GM12872 (cell line): ENCODE data around the gene CALML3.

Experiments
- CTCF ChIP-seq: IDR thresholded peaks from 3 replicates; pipeline ENCODE4 v1.5.1; 2011; ENCODE audit warnings: low read depth, mild to moderate bottlenecking, low read length, moderate library complexity; ENCODE audit not compliant: insufficient read depth

CALML3 gene

GRCh38 chr10:5571826-5572225 lies 47.1 kb downstream of the CALML3 start:
- TF ChIP-seq CTCF = no peak

- TF ChIP-seq CTCF = no peak
Measured at GRCh38 chr10:5573319-5573950, 48.7 kb downstream of the CALML3 start.

GRCh38 chr10:5573968-5574641 lies 49.3 kb downstream of the CALML3 start:
- TF ChIP-seq CTCF = no peak

- no peak for TF ChIP-seq CTCF
Measured at GRCh38 chr10:5574642-5575131, 49.9 kb downstream of the CALML3 start.

- TF ChIP-seq CTCF = no peak
Measured at GRCh38 chr10:5575144-5575481, 50.4 kb downstream of the CALML3 start.

- TF ChIP-seq CTCF = no peak
Measured at GRCh38 chr10:5575482-5576153, 50.9 kb downstream of the CALML3 start.

GRCh38 chr10:5576154-5576748 lies 51.5 kb downstream of the CALML3 start:
- TF ChIP-seq CTCF = no peak
